GM19395 (cell line): Measurements from ENCODE around the gene PCDHGA5.
A peak's percentile ranks its signal among the peaks of the same experiment; 100 is the strongest.
"Not testable (repeated sequence)": the region's sequence is repeated elsewhere in the genome, so short reads cannot be mapped to it uniquely, and the experiment has no call there.

Source experiments
- ATAC-seq: cut with Tn5 transposase; IDR thresholded peaks from one replicate; pipeline ENCODE4 v1.9.1; 2021; ENCODE audit warnings: mild to moderate bottlenecking, moderate library complexity; ENCODE audit not compliant: unreplicated experiment

The PCDHGA5 gene

GRCh38 chr5:141349917-141350619 is 13.9 kb upstream of the PCDHGA5 start, which contains the start of gene PCDHGB1:
Gene PCDHGB1 (plus strand): TSS chr5:141350099. CDS start chr5:141350261, 162 bp downstream.
- ATAC-seq = no peak

- ATAC-seq = no peak
Measured at GRCh38 chr5:141351591-141351990, 12.4 kb upstream of the PCDHGA5 start.

- ATAC-seq = no peak
Measured at GRCh38 chr5:141354900-141355469, 9.0 kb upstream of the PCDHGA5 start, which contains the start of gene PCDHGA4. Gene PCDHGA4 (plus strand): TSS chr5:141355021. CDS start chr5:141355108, 87 bp downstream.

GRCh38 chr5:141355641-141356040 is 8.3 kb upstream of the PCDHGA5 start:
- no peak for ATAC-seq

GRCh38 chr5:141356133-141356532 is 7.8 kb upstream of the PCDHGA5 start:
- no peak for ATAC-seq

- ATAC-seq = no peak
Measured at GRCh38 chr5:141356950-141357349, 7.0 kb upstream of the PCDHGA5 start.

GRCh38 chr5:141359790-141360426 is 4.1 kb upstream of the PCDHGA5 start, which contains the start of gene PCDHGB2:
Gene PCDHGB2 (plus strand): TSS chr5:141359994. CDS start chr5:141360136, 142 bp downstream.
- ATAC-seq = peak; percentile 84

GRCh38 chr5:141360685-141361084 is 3.3 kb upstream of the PCDHGA5 start:
- no peak for ATAC-seq

- no peak for ATAC-seq
Measured at GRCh38 chr5:141362719-141363118, 1.2 kb upstream of the PCDHGA5 start.

- ATAC-seq = no peak
Measured at GRCh38 chr5:141366016-141366896, 2.3 kb downstream of the PCDHGA5 start.

- ATAC-seq = peak; percentile 65
Measured at GRCh38 chr5:141369994-141370848, 6.3 kb downstream of the PCDHGA5 start, which contains the start of gene PCDHGB3. Gene PCDHGB3 (plus strand): TSS chr5:141370242. CDS start chr5:141370395, 153 bp downstream.

- no peak for ATAC-seq
Measured at GRCh38 chr5:141371572-141372475, 7.9 kb downstream of the PCDHGA5 start.

- ATAC-seq = no peak
Measured at GRCh38 chr5:141373673-141374317, 9.8 kb downstream of the PCDHGA5 start, which contains the start of gene PCDHGA6. Gene PCDHGA6 (plus strand): TSS chr5:141373891. CDS start chr5:141374084, 193 bp downstream.

GRCh38 chr5:141374627-141375026 is 10.7 kb downstream of the PCDHGA5 start:
- no peak for ATAC-seq

- ATAC-seq = not testable (repeated sequence)
Measured at GRCh38 chr5:141375444-141376155, 11.6 kb downstream of the PCDHGA5 start.

- ATAC-seq = no peak
Measured at GRCh38 chr5:141382469-141383294, 18.7 kb downstream of the PCDHGA5 start, which contains the start of gene PCDHGA7. Gene PCDHGA7 (plus strand): TSS chr5:141382742. CDS start chr5:141382900, 158 bp downstream.
